Measurements from ENCODE around the gene WFDC9. TPM values are rescaled to one million over a fixed set of nuclear protein-coding genes. Genes with fewer than 3 reads are reported as not detected.

Gene WFDC9
- total RNA-seq, 1 experiment from 2014 or later: not detected

GRCh38 chr20:45630371-45630770 is 713 bp downstream of the WFDC9 start (continued):
- TF ChIP-seq ZBTB33 (IDR thresholded peaks at IDR 0.05; ENCODE audit: extremely low read depth, insufficient replicate concordance, low read length) (no peak), RAD21 (IDR thresholded peaks at IDR 0.05; ENCODE audit: low read depth) (no peak), TCF7L2 (IDR thresholded peaks at IDR 0.05; ENCODE audit: borderline replicate concordance, extremely low read depth, insufficient read depth, insufficient read length) (no peak), POLR2A (IDR thresholded peaks at IDR 0.05; ENCODE audit: borderline replicate concordance, extremely low read depth, insufficient read depth, insufficient read length) (no peak), EGR1 (IDR thresholded peaks at IDR 0.05; ENCODE audit: low read depth) (no peak), SP1 (IDR thresholded peaks at IDR 0.05; ENCODE audit: low read depth) (no peak), CEBPB (IDR thresholded peaks at IDR 0.05; ENCODE audit: low read depth) (no peak), MAX (IDR thresholded peaks at IDR 0.05) (no peak)

- Histone ChIP-seq H3K9me2 (ENCODE audit: insufficient read depth) (no peaks in the 10 kb centered on the region), H3K4me1 (ENCODE audit: control insufficient read depth in 1 of 2, insufficient read depth in 2 of 2, low read length in 2 of 2) (peaks cover 0 to 4% of the 10 kb centered on the region in 2 experiments; a peak in 2 of 4 replicates), H3K79me2 (ENCODE audit: insufficient read depth, low read length) (no peaks in the 10 kb centered on the region), H3K9ac (ENCODE audit: low read length) (no peak within 1 kb of the TSS), H4K20me1 (ENCODE audit: insufficient read depth) (no peaks in the 10 kb centered on the region), H3K27ac (ENCODE audit: low read depth, low read length) (no peak within 1 kb of the TSS), H3K4me3 (replicated peaks in 1 of 2; ENCODE audit: low read depth in 1 of 2, low read length in 2 of 2) (no peak within 1 kb of the TSS), H2AFZ (ENCODE audit: low read depth, low read length, poor library complexity, severe bottlenecking) (peak within 1 kb of the TSS; percentile 70), H3K9me3 (ENCODE audit: control insufficient read depth in 1 of 2, insufficient read depth in 1 of 2, low read depth in 1 of 2, low read length in 2 of 2) (no peaks in the 10 kb centered on the region), H3K4me2 (ENCODE audit: low read length) (peak within 1 kb of the TSS; percentile 59), H3K36me3 (ENCODE audit: control insufficient read depth in 1 of 2, insufficient read depth in 2 of 2, low read length in 2 of 2) (no peaks in the 10 kb centered on the region), H3K27me3 (ENCODE audit: insufficient read depth, low read length) (no peaks in the 10 kb centered on the region)
- ChIA-PET RAD21 (ENCODE audit: low non-redundant PET in 1 of 2, low total read pairs in 2 of 2, uncharacterized antibody in 2 of 2, unreplicated experiment in 2 of 2) (interaction anchor here (1.0 to 1.4 kb wide), 2 partner anchors 141 kb away, joined by 9 to 10 read pairs; no protein-coding TSS in a partner anchor), CTCF (interaction anchor here (0.6 to 2.8 kb wide), 15 partner anchors 10 to 141 kb away, joined by 3 to 22 read pairs (median 4); no protein-coding TSS in a partner anchor), POLR2A (no interaction called here)
- peak; percentile 69 for DNase-seq (ENCODE audit: low read depth, low spot score)
- peak; percentile 75 for TF ChIP-seq MAX (IDR thresholded peaks at IDR 0.05)
- peak; percentile 26; the same call in 1 of the 2 replicates for TF ChIP-seq CBX3 (IDR thresholded peaks at IDR 0.05; ENCODE audit: low read depth)
- TF ChIP-seq TCF7L2 (IDR thresholded peaks at IDR 0.05; ENCODE audit: borderline replicate concordance, extremely low read depth, insufficient read depth, insufficient read length): no peak
- TF ChIP-seq CTCF (IDR thresholded peaks at IDR 0.05 in 2 of 3, conservative IDR thresholded peaks at IDR 0.05 in 1 of 3; ENCODE audit: borderline replicate concordance in 1 of 3, insufficient read depth in 1 of 3, low read depth in 2 of 3, low read length in 2 of 3): peak; percentile 56 to 86 (median 78); a peak in 5 of 6 replicates
- TF ChIP-seq SIN3A (IDR thresholded peaks at IDR 0.05; ENCODE audit: low read depth): no peak
- TF ChIP-seq RAD21 (IDR thresholded peaks at IDR 0.05; ENCODE audit: low read depth): peak; percentile 63
- BruUV-seq (replicated peaks): no TSS peak
- ATAC-seq: peak; percentile 100
- intact Hi-C loops (cut with micrococcal nuclease): loop anchor here (1.0 kb wide), 1 partner anchor 142 kb away; no protein-coding TSS in a partner anchor
Measured at GRCh38 chr20:45629496-45630100, 1.5 kb downstream of the WFDC9 start, which contains the start of gene WFDC10A. WFDC10A (plus strand) TSS chr20:45629739; CDS start chr20:45629814, 75 bp downstream.

Data from HCT116 (cell line).